COLO829 (cell line): ENCODE measurements around the gene MYO16.
"Not testable (repeated sequence)": the region's sequence is repeated elsewhere in the genome, so short reads cannot be mapped to it uniquely, and the experiment has no call there.

Experiments used
- DNase-seq: peaks from one replicate; pipeline ENCODE4 v3.0.0; 2012; ENCODE audit warnings: low spot score

MYO16 gene

DNA sequence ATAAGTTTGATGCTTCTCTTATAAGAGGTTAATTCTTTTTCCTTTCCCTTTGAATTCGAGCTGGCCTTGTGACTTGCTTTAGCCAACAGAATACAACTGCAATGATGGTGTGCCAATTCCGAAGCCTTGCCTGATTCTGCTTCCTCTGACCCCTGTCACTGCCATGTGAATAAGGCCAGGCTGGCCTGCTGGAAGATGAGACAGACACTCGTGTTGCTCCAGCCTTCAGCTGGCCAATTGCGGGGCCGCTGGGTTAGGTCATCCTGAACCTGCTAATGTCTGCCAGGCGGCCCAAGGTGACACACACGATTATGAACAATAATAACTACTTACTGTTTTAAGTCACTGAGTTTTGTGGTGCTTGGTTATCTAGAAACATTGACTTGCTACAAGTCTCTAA, 352.0 kb downstream of the MYO16 start:
- DNase-seq = no peak

GRCh38 chr13:108983273-108983672, 353.9 kb downstream of the MYO16 start:
- no peak for DNase-seq

GRCh38 chr13:108984251-108984920, 355.0 kb downstream of the MYO16 start:
- DNase-seq = no peak

DNA sequence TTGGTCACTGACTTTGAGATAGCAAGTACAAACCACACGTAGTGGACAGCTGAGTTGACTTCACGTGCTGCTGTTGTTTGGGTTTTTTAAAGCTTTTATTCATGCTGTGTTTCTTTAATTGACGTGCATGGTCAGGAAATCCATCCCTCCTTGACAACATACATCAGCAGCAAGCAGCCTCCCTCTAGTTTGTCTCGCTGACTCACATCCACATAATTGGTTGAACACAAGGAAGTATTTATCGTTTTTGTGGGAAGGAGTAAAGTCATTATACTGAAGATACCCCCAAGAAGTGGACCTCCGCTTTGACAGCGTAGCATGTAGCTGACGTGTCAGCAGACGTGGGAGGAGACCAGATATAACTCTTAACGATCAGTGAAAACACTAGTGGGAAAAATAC, 355.8 kb downstream of the MYO16 start:
- no peak for DNase-seq

DNA sequence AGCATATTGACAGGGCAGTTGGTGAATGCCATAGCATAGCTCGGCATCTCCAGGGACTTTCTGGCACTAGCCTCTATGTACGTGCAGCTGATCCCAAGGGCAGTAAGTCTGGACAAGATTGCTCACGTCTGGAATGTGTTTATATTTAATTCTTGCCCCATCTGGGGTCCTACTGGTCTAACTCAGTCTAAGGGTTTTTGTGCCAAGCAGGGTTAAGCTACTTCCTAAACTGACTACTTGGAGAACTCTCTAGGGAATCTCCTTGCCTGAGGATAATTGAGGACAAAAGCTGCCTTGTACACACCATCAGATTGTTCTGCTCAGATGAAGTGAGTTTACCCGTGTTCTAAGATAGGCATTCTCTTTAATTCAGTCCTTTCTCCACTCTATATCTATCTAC, 358.1 kb downstream of the MYO16 start:
- peak; percentile 79 for DNase-seq

- DNase-seq = no peak
Observed at GRCh38 chr13:108987944-108988343, 358.5 kb downstream of the MYO16 start.

DNA sequence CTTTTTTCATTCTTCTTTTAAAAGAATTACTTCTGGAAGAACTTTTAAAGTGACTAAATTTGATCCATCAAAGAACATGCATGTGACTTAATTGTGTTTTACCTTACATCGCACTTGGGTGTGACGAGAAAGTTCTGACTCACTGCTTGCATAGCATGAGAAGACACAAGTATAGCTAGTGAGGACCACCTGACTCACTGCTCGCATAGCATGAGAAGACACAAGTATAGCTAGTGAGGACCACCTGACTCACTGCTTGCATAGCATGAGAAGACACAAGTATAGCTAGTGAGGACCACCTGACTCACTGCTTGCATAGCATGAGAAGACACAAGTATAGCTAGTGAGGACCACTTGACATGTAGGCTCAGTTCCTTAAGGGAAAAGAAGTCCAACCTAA, 362.0 kb downstream of the MYO16 start:
- DNase-seq = not testable (repeated sequence)

DNA sequence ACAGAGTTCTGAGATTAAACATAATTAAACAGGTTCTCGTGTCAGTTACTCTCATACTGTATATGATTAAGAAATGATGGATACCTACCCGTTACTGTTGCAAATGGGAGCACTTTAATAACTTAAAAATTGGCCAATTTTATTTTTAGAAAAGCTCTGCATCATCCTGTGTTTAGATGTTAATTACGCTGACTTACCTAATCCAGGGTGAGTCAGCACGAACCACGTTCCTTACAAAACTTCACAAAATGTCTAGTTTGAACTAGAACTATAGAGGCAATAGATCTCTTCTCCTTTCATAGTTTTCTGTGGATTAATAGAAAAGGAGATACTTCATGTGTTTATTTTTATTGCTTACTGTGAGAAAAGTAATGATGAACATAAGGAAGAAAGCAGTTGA, 363.9 kb downstream of the MYO16 start:
- DNase-seq = no peak

DNA sequence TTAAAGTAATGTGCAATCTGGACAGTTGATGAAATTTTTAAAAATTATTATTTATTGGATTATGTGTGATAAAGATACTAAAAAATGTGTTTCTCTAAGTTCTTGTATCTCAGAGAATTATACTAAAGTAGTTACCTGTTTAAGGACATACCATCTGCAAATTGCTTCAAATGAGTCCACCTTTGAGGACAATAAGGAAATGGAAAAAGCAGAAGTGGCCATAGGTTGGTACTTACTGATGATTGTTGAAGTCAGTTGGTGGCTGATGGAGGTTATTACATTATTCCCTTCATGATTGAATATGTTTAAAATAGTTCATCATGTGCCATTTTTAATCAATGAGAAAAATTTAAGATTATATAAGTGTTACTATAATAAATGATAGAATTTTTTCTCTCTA, 367.0 kb downstream of the MYO16 start:
- no peak for DNase-seq

DNA sequence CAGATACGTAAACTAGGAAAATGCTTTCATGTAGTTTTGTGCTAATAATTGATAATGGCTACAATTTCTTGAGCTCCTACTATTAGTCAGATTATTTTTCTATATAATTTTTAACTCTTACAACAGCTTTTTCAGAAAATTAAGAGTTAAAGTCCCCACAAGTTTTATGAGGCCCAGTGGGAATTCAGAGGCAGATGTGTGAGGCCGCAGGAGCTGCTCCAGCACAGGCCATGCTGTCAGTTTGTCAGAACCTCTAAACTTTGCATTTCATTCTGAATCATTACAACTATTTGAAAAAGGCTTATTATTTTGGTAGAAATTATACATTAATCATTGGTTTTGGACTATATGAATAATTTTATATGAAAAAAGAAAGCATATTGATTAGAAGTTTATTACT, 370.8 kb downstream of the MYO16 start:
- no peak for DNase-seq

- DNase-seq = no peak
Observed at GRCh38 chr13:109002934-109003333, 373.5 kb downstream of the MYO16 start.

DNA sequence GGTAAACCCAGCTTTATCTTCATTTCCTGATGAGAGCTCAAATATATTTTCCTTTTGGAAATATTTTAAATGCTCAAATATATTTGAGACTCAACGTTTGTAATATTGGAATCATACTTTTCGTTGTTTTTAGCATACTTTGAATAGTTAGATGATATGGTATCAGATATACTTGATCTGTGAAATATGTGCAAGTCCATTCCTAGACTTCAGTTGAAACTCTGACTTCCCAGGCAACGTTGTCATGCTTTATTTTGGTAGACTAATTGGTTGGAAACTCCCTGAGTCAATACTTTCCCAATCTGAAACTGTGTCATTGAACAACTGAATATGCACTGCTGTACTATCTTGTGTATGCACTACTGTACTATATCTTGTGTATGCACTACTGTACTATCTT, 378.5 kb downstream of the MYO16 start:
- no peak for DNase-seq

DNA sequence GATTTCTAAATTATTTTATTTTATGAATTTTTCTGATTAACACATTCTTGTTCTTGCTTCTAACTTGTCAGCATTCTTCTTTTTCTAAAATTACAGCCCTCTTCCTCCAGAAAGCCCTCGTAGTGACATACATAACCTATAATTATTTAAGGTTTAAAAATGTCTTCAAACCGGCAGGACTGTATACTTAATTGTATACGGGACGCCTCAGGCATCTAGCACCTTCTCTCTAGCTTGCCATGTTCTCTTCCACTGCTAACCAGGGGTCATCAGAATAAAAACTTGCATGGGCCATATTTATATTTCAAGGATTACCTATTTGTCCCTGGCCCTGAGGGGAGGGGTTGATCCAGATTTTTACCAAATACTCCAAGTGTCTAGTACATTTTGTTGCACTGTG, 380.3 kb downstream of the MYO16 start:
- no peak for DNase-seq

DNA sequence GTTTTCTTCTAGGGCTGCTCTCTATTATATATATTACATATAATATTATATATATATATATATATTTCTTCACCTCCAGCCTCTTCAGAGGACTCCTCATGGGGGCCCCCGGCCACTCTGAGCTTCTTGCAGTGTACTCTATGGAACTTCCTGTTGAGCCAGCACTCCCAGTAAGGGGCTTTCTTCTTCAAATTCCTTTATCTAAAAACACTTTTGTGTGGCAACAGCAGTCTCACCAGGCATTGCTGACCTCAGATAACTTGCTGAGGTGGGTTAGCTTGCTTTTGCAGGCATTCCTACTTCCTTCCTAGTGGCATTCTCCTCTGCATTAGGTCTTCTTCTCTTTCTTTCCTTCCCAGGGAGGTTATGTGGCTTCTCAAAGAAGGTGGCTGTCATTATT, 381.5 kb downstream of the MYO16 start:
- no peak for DNase-seq

DNA sequence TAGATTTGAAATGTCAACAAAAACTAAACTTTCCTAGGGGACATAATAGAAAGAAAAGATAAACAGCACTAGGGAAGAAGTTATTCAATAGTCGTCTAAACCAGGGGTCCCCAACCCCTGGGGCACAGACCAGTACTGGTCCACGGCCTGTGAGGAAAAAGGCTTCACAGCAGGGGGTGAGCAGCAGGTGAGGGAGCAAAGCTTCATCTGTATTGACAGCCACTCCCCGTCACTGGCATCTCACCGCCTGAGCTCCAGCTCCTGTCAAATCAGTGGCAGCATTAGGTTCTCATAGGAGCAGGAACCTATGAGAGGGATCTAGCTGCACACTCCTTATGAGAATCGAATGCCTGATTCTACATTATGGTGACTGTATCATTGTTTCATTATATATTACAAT, 382.7 kb downstream of the MYO16 start:
- no peak for DNase-seq

GRCh38 chr13:109021558-109021957, 392.1 kb downstream of the MYO16 start:
- no peak for DNase-seq

DNA sequence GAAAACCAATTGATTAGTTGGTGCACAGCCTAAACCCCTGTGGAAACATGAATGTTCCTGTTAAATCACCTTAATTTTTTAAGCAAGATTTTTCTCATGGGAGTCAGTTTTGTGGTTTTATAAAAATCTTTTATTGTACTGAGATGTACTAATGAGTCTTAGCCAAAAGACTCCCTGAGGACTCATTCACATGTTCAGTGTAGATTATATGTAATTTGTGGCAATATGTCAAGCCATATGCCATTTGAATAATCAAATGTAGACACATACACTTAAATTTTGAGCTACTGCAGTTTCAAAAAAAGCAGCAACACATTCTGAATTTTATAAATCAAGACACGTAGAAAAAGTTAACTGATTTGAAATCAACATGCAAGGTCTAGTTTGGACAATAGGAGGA, 395.2 kb downstream of the MYO16 start:
- no peak for DNase-seq

GRCh38 chr13:109026266-109026665, 396.9 kb downstream of the MYO16 start:
- no peak for DNase-seq

GRCh38 chr13:109028624-109029023, 399.2 kb downstream of the MYO16 start:
- no peak for DNase-seq

DNA sequence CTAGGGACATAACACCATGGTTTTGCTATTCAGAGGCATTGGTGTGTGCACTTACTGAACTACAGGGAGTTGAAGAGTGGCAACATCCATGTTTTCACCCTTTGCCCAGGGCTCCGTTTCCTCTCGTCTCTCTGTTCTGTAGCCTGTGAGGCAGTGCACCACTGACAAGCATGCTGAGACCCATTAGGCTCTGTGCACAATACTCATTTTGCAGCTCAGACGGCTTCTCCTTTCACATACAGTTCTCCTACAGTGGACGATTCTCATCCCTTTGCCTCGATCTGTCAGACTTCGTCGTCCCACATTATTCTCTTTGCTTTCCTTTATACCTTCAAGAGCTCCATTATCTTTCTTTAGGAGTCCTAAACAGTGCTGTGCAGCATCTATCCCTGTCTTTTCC, 403.7 kb downstream of the MYO16 start:
- no peak for DNase-seq

- no peak for DNase-seq
Observed at GRCh38 chr13:109036078-109036780, 406.8 kb downstream of the MYO16 start.

- no peak for DNase-seq
Observed at GRCh38 chr13:109043636-109044035, 414.2 kb downstream of the MYO16 start.

- DNase-seq = no peak
Observed at GRCh38 chr13:109055850-109056249, 426.4 kb downstream of the MYO16 start.

- DNase-seq = no peak
Observed at GRCh38 chr13:109058087-109058486, 428.7 kb downstream of the MYO16 start.
